Immature natural killer cell (primary cell): ENCODE measurements around the gene TAF1L. TPM values are rescaled to one million over a fixed set of nuclear protein-coding genes. Genes with fewer than 3 reads are reported as not detected.
A peak's percentile ranks its signal among the peaks of the same experiment; 100 is the strongest.
"Not testable (repeated sequence)": the region's sequence is repeated elsewhere in the genome, so short reads cannot be mapped to it uniquely, and the experiment has no call there.

Experiments
- DNase-seq, 3 donors: peaks; one replicate each; pipeline ENCODE4 v3.0.0; 2022; ENCODE audit warnings: mixed read lengths in 1 of 3
- H3K27ac Mint-ChIP-seq, 6 donors: one replicate each; pipeline ENCODE4 v1.8.0; 2020; ENCODE audit warnings: mixed read lengths in 6 of 6, mild to moderate bottlenecking in 5 of 6, inconsistent platforms in 4 of 6, moderate library complexity in 3 of 6
- H3K27me3 Mint-ChIP-seq, 3 donors: one replicate each; pipeline ENCODE4 v1.8.0; 2020 to 2021; ENCODE audit warnings: low read depth in 3 of 3, mild to moderate bottlenecking in 3 of 3, mixed read lengths in 3 of 3, moderate library complexity in 3 of 3, inconsistent platforms in 1 of 3
- H3K36me3 Mint-ChIP-seq, 3 donors: one replicate each; pipeline ENCODE4 v1.8.0; 2020; ENCODE audit warnings: mixed read lengths in 3 of 3, inconsistent platforms in 2 of 3, mild to moderate bottlenecking in 2 of 3
- H3K4me1 Mint-ChIP-seq, 2 donors: one replicate each; pipeline ENCODE4 v1.8.0; 2020; ENCODE audit warnings: inconsistent platforms in 2 of 2, mild to moderate bottlenecking in 2 of 2, mixed read lengths in 2 of 2, moderate library complexity in 1 of 2
- H3K4me3 Mint-ChIP-seq, 5 donors: one replicate each; pipeline ENCODE4 v1.8.0; 2020; ENCODE audit warnings: mild to moderate bottlenecking in 5 of 5, mixed read lengths in 5 of 5, inconsistent platforms in 3 of 5, moderate library complexity in 3 of 5
- H3K9me3 Mint-ChIP-seq, 6 donors: one replicate each; pipeline ENCODE4 v1.8.0; 2020; ENCODE audit warnings: mild to moderate bottlenecking in 6 of 6, mixed read lengths in 6 of 6, inconsistent platforms in 4 of 6, moderate library complexity in 3 of 6
- polyA plus RNA-seq, 3 donors: library from polyadenylated mRNA; unstranded; fragments of 300-500 nt; fragmentation: Illumina TruSeq; gene quantifications; one replicate each; pipeline ENCODE4 v1.2.3, GENCODE V29; 2021

Gene TAF1L
- polyA plus RNA-seq, 3 donors from 2014 or later: not detected

- Mint-ChIP-seq H3K9me3 (peaks cover 0 to under 1% (median 0%) of the 10 kb centered on the region in 6 donors), H3K27me3 (peaks cover 5 to 7% (median 5%) of the 10 kb centered on the region in 3 donors), H3K27ac (no peak overlapping the region), H3K4me1 (no peaks in the 10 kb centered on the region), H3K36me3 (no peaks in the 10 kb centered on the region), H3K4me3 (no peak overlapping the region)
- DNase-seq: no peak
These were observed 12.5 kb downstream of the TAF1L start for GRCh38 chr9:32622948-32623347.

DNA sequence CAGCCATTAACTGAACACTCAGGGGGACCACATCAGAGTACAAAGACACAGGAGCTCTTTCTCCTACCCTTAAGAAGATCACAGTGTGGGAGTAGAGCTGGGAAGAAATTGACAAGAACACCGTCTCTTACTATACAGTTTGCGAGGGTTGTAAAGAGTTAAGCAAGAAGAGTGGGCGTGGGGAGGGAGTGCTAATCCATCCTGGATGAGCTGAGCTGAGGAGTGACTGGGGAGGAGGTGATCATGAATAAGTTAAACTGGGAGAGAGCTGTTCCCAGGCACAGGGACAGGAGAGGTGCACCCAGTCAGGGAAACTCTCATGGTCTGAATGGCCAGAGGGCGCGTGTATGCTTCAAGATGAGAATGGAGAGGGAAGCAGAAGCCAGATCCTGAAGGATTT, 17.2 kb downstream of the TAF1L start:
- peaks cover 8 to 12% (median 12%) of the 10 kb centered on the region in 3 donors for H3K27me3 Mint-ChIP-seq
- no peaks in the 10 kb centered on the region for H3K4me1 Mint-ChIP-seq
- H3K4me3 Mint-ChIP-seq: no peak overlapping the region
- no peaks in the 10 kb centered on the region for H3K36me3 Mint-ChIP-seq
- no peak overlapping the region for H3K27ac Mint-ChIP-seq
- H3K9me3 Mint-ChIP-seq: peaks cover 0 to 2% (median 0%) of the 10 kb centered on the region in 6 donors
- no peak for DNase-seq

GRCh38 chr9:32606811-32607210, 28.7 kb downstream of the TAF1L start:
- Mint-ChIP-seq H3K9me3 (peaks cover 0 to 2% (median under 1%) of the 10 kb centered on the region in 6 donors), H3K4me1 (no peaks in the 10 kb centered on the region), H3K27ac (no peak overlapping the region)

DNA sequence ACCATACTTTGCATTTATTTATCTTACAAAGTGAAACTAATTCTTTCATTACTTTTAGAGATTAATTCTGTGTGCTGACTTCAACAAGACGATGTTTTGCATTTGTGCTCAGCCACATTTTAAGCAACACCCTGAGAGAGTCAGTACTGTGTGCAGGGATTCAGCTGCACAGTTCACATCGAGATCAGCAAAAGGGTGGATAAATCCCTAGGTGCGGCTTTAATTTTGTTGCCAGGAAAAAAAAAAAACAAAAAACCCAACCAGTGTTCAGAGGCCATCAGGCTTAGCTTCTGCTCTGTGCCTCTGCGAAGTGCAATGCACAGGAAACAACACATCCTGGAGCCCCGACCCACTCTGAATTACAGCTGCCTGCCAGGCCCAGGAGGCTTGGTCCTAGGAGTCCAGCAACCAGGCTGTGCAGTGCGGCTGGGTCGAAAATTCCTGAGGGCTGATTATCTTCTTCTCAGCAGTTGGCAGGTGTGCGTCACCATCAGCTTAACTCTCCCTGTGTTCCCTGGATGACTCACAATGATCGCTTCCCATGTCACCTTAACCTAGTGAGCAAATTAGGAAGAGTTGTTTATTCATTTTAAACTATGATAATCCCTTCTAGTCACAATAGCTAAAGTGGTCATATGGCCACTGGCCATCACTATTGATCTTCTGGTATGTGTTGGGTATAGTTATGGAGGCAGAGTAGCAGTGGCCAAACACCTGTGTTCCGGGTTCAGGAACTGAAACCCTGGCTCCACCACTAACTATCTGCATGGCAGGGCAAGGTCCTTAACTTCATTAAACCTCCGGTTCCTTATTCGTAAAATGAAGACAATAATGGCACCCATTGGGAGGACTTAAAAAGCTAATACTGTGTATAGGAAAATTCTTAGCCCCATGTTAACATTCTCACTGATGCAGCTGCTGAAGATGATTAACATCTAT, 31.3 kb downstream of the TAF1L start:
- H3K27ac Mint-ChIP-seq: no peak overlapping the region
- H3K27me3 Mint-ChIP-seq: peaks cover 3 to 6% (median 3%) of the 10 kb centered on the region in 3 donors
- H3K36me3 Mint-ChIP-seq: no peaks in the 10 kb centered on the region
- peaks cover 0 to 2% (median under 1%) of the 10 kb centered on the region in 6 donors for H3K9me3 Mint-ChIP-seq
- no peak for DNase-seq
- no peaks in the 10 kb centered on the region for H3K4me1 Mint-ChIP-seq
- H3K4me3 Mint-ChIP-seq: no peak overlapping the region

More at GRCh38 chr9:32606811-32607210, 28.7 kb downstream of the TAF1L start:
- Mint-ChIP-seq H3K4me3 (no peak overlapping the region), H3K27me3 (peaks cover 0 to 6% (median 3%) of the 10 kb centered on the region in 3 donors), H3K36me3 (no peaks in the 10 kb centered on the region)
- DNase-seq: no peak

DNA sequence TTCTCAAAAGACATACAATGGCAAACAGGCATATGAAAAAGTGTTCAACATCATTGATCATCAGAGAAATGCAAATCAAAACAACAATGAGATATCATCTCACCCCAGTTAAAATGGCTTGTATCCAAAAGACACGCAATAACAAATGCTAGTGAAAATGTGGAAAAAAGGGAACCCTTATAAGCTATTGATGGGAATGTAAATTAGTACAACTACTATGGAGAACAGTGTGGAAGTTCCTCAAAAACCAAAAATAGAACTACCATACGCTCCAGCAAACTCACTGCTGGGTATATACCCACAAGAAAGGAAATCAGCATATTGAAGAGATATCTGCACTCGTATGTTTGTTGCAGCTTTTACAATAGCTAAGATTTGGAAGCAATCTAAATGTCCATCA, 36.4 kb downstream of the TAF1L start:
- not testable (repeated sequence) for H3K27ac Mint-ChIP-seq, H3K9me3 Mint-ChIP-seq, H3K4me3 Mint-ChIP-seq, H3K36me3 Mint-ChIP-seq, H3K27me3 Mint-ChIP-seq, H3K4me1 Mint-ChIP-seq, DNase-seq

GRCh38 chr9:32596936-32597335, 38.5 kb downstream of the TAF1L start:
- DNase-seq: no peak
- Mint-ChIP-seq H3K27ac (no peak overlapping the region), H3K4me1 (no peaks in the 10 kb centered on the region), H3K27me3 (peaks cover under 1 to 14% (median 8%) of the 10 kb centered on the region in 3 donors), H3K36me3 (no peaks in the 10 kb centered on the region), H3K9me3 (no peaks in the 10 kb centered on the region), H3K4me3 (no peak overlapping the region)

DNA sequence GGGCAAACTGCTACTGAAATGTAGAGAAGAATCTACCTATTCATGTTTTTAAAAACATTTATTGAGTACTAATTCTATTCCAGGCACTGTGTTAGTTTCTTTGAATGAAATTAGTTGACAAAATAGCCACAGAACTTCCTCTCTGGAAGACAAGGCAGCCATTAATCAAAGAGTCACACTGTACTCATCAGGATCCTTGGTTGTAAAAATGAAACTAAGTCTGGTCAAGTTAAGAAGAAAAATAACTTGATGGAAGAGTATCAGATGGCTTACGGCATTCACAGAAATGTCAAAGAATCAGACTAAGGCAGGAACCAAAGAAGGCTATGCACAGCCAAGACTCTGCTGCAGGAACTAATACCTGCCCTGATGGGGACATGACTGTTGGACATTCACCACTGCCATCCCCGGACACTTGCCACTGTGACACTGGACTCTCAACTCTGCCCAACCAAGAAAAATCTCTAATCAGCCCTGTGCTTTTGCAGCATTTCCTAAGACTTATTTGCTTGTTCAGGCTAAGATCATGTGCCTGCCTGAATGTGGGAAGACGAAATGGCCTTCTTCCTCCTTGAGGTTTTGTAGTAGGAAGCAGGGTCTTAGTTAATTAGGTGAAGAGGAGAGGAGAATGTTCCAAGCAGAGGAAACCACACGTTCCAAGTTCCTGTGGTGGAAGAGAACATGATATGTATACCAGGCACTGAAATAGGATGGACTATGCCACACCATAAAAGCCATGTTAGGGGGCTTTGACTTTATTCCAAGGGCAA, 39.2 kb downstream of the TAF1L start:
- H3K27ac Mint-ChIP-seq: no peak overlapping the region
- H3K27me3 Mint-ChIP-seq: peaks cover 4 to 21% (median 8%) of the 10 kb centered on the region in 3 donors
- no peaks in the 10 kb centered on the region for H3K36me3 Mint-ChIP-seq
- H3K4me1 Mint-ChIP-seq: no peaks in the 10 kb centered on the region
- DNase-seq: no peak
- no peaks in the 10 kb centered on the region for H3K9me3 Mint-ChIP-seq
- no peak overlapping the region for H3K4me3 Mint-ChIP-seq

DNA sequence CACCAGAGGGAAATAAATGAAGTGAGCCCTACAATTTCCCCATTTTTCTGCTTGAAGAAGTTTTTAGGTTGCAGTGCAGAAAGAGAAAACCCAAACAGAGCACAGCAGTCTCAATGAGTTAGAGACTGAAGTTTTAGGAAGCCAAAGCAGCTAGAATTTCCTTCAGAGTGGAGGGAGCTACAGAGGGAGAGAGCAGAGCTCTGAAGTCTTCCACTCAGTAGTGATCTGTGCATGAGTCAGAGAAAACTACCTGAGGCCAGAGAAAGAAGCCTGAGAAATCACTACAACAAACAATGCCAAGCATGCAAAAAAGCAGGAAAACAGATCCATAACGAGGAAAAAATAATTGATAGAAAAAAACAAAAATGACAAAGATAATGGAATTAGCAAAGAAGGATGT, 44.6 kb downstream of the TAF1L start:
- no peaks in the 10 kb centered on the region for H3K4me1 Mint-ChIP-seq
- peaks cover 4 to 24% (median 9%) of the 10 kb centered on the region in 3 donors for H3K27me3 Mint-ChIP-seq
- no peak overlapping the region for H3K4me3 Mint-ChIP-seq
- no peak overlapping the region for H3K27ac Mint-ChIP-seq
- DNase-seq: no peak
- no peaks in the 10 kb centered on the region for H3K9me3 Mint-ChIP-seq
- no peaks in the 10 kb centered on the region for H3K36me3 Mint-ChIP-seq

DNA sequence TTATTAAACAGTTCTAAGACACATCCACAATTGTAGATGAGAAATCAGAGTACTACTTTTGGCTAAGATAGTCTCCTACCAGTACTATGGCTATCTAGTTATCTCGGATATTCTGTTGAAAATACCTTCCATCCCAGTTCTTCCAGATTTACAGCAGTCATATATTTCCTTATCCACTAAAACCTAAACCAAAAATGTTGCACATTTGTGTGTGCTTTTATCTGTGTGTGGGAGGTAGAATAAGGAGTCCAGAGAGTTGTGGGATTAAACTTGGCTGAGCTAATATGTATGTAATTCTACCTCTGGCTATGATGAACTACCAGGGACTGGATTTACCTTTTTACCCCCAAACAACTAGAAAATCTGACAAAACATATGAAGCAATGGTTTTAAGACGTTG, 45.0 kb downstream of the TAF1L start:
- DNase-seq: no peak
- Mint-ChIP-seq H3K27me3 (peaks cover 4 to 22% (median 8%) of the 10 kb centered on the region in 3 donors), H3K4me1 (no peaks in the 10 kb centered on the region), H3K4me3 (no peak overlapping the region), H3K36me3 (no peaks in the 10 kb centered on the region), H3K27ac (no peak overlapping the region), H3K9me3 (no peaks in the 10 kb centered on the region)

- H3K27me3 Mint-ChIP-seq: peaks cover 4 to 22% (median 7%) of the 10 kb centered on the region in 3 donors
- H3K4me3 Mint-ChIP-seq: no peak overlapping the region
- no peak overlapping the region for H3K27ac Mint-ChIP-seq
- H3K36me3 Mint-ChIP-seq: no peaks in the 10 kb centered on the region
- no peaks in the 10 kb centered on the region for H3K4me1 Mint-ChIP-seq
- DNase-seq: no peak
- no peaks in the 10 kb centered on the region for H3K9me3 Mint-ChIP-seq
These were observed 46.3 kb downstream of the TAF1L start for GRCh38 chr9:32589083-32589723.

GRCh38 chr9:32587901-32588300, 47.6 kb downstream of the TAF1L start:
- Mint-ChIP-seq H3K36me3 (no peaks in the 10 kb centered on the region), H3K9me3 (no peaks in the 10 kb centered on the region), H3K27ac (no peak overlapping the region), H3K27me3 (peaks cover 4 to 16% (median 7%) of the 10 kb centered on the region in 3 donors), H3K4me1 (no peaks in the 10 kb centered on the region), H3K4me3 (no peak overlapping the region)
- no peak for DNase-seq

- DNase-seq: no peak
- Mint-ChIP-seq H3K27ac (no peak overlapping the region), H3K36me3 (no peaks in the 10 kb centered on the region), H3K27me3 (peaks cover 2 to 6% (median 2%) of the 10 kb centered on the region in 3 donors), H3K9me3 (no peaks in the 10 kb centered on the region), H3K4me1 (no peaks in the 10 kb centered on the region), H3K4me3 (no peak overlapping the region)
These were observed 50.7 kb downstream of the TAF1L start for GRCh38 chr9:32584784-32585183.

DNA sequence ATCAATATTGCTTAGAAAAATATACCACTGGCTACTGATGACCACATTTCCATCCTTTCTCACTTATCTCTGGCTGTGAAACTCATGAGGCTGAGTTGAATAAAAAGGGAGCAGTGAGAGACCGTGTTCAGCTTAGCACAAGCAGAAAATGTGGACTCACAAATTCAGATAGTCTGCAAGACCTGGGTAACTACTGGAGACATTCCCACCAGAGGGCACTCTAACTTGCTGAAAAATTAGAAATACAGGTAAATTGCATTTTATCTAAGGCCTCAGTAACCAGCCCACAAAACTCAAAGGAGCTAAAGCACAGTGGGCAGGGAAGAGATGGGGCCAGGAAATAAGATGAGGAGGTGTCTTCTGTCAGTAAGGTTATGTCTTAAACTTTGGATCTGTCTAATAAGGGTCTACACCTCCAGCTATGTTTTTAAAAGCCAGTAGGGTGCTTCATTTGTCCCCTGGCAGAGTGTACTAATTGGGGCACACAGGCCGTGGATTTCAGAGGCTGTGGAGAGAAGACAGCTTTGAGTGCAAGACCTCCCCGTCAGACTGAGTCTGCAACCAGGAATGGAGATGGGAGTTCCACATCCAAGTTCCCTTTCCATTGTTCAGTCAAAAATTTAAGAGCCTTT, 53.8 kb downstream of the TAF1L start:
- DNase-seq: peak in 1 of 3 donors; percentile 17
- H3K4me3 Mint-ChIP-seq: no peak overlapping the region
- no peaks in the 10 kb centered on the region for H3K36me3 Mint-ChIP-seq
- H3K4me1 Mint-ChIP-seq: no peaks in the 10 kb centered on the region
- no peaks in the 10 kb centered on the region for H3K9me3 Mint-ChIP-seq
- H3K27me3 Mint-ChIP-seq: peaks cover 3 to 6% (median 4%) of the 10 kb centered on the region in 3 donors
- no peak overlapping the region for H3K27ac Mint-ChIP-seq
